Measurements from ENCODE around the gene ZNF143. TPM values are rescaled to one million over a fixed set of nuclear protein-coding genes. Genes with fewer than 3 reads are reported as not detected.
"Not testable (repeated sequence)": the region's sequence is repeated elsewhere in the genome, so short reads cannot be mapped to it uniquely, and the experiment has no call there.

ZNF143 gene
- total and polyA plus RNA-seq, 8 donors = 5.3 to 18.9 (median 11.9) TPM

- WGBS, 2 donors = 91 to 92% methylated on average over 9 of the region's 9 CpGs
- Histone ChIP-seq H3K36me3 (no peaks in the 10 kb centered on the region), H3K27ac (no peak overlapping the region), H3K4me1 (peaks cover 0 to 7% (median 0%) of the 10 kb centered on the region in 3 donors), H3K9me3 (no peaks in the 10 kb centered on the region), H3K4me3 (no peak overlapping the region), H3K27me3 (no peaks in the 10 kb centered on the region)
- no peak for FAIRE-seq
- intact Hi-C loops (cut with DNase I) = no loop called here
- no peak for TF ChIP-seq CTCF (IDR thresholded peaks at IDR 0.05)
- DNase-seq = no peak
- ATAC-seq = no peak
Observed at GRCh38 chr11:9533058-9533457, 72.2 kb downstream of the ZNF143 start.

- H3K27ac ChIP-seq = no peak overlapping the region
- TF ChIP-seq CTCF (IDR thresholded peaks at IDR 0.05) = no peak
- peaks cover 0 to 7% (median 0%) of the 10 kb centered on the region in 3 donors for H3K4me1 ChIP-seq
- H3K36me3 ChIP-seq = no peaks in the 10 kb centered on the region
- no peaks in the 10 kb centered on the region for H3K9me3 ChIP-seq
- no peak for FAIRE-seq
- H3K27me3 ChIP-seq = no peaks in the 10 kb centered on the region
- 83 to 87% methylated on average over 5 of the region's 5 CpGs for WGBS, 2 donors
- ATAC-seq = no peak
- no peak for DNase-seq
- H3K4me3 ChIP-seq = no peak overlapping the region
- intact Hi-C loops (cut with DNase I) = no loop called here
Observed at GRCh38 chr11:9533736-9534473, 73.1 kb downstream of the ZNF143 start.

GRCh38 chr11:9535189-9535781 lies 74.5 kb downstream of the ZNF143 start:
- DNase-seq (peak; percentile 64 to 97 (median 80)), ATAC-seq (peak; percentile 72 to 97 (median 88)), FAIRE-seq (no peak)
- Histone ChIP-seq H3K9me3 (no peaks in the 10 kb centered on the region), H3K27ac (no peak overlapping the region), H3K27me3 (no peaks in the 10 kb centered on the region), H3K36me3 (no peaks in the 10 kb centered on the region), H3K4me3 (no peak overlapping the region), H3K4me1 (no peaks in the 10 kb centered on the region)
- intact Hi-C loops (cut with DNase I) = loop anchor here in 1 of 3 donors (5.0 kb wide), 1 partner anchor 77 kb away; no protein-coding TSS in a partner anchor
- peak; percentile 65 to 74 (median 71) for TF ChIP-seq CTCF (IDR thresholded peaks at IDR 0.05)
- 73 to 75% methylated on average over 6 of the region's 6 CpGs for WGBS, 2 donors

GRCh38 chr11:9538548-9538947 lies 77.7 kb downstream of the ZNF143 start:
- WGBS, 2 donors = 77 to 85% methylated on average over 2 of the region's 2 CpGs
- DNase-seq (no peak), ATAC-seq (no peak), FAIRE-seq (no peak)
- Histone ChIP-seq H3K27ac (no peak overlapping the region), H3K4me1 (no peaks in the 10 kb centered on the region), H3K4me3 (no peak overlapping the region), H3K9me3 (no peaks in the 10 kb centered on the region), H3K27me3 (no peaks in the 10 kb centered on the region), H3K36me3 (no peaks in the 10 kb centered on the region)
- TF ChIP-seq CTCF (IDR thresholded peaks at IDR 0.05) = no peak
- intact Hi-C loops (cut with DNase I) = loop anchor here in 1 of 3 donors (5.0 kb wide), 1 partner anchor 74 kb away; no protein-coding TSS in a partner anchor

GRCh38 chr11:9549216-9549615 lies 88.4 kb downstream of the ZNF143 start:
- H3K36me3 ChIP-seq; H3K27ac ChIP-seq; H3K27me3 ChIP-seq; intact Hi-C loops (cut with DNase I); ATAC-seq; FAIRE-seq; H3K4me3 ChIP-seq; H3K4me1 ChIP-seq; DNase-seq; H3K9me3 ChIP-seq: not testable (repeated sequence)
- WGBS, 2 donors = 86 to 93% methylated on average over 5 of the region's 5 CpGs
